ENCODE data around the gene RBM4.

DNA sequence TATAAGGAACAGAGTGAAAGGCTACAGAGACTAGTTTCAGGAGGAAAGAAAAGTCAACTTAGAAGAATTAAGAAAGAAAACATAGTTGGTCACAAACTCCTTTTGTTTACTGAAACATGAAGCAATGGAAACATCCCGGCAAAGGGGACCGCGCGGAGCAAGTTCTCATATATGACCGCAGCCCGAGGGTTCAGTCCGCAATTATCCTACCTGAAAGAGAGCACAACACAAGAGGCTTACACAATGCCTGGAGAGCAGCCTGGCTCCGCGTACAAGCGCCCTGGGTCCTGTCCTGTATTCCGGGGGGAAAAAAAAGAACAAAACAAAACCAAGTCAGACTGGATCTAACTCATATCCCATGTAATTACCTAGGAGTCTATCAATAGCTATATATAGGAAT is 26.9 kb downstream of the RBM4 start:
- TF ChIP-seq POLR2AphosphoS5 (IDR thresholded peaks at IDR 0.05; ENCODE audit: low read depth, low read length): no peak
- no peak for TF ChIP-seq TAF1 (IDR thresholded peaks at IDR 0.05; ENCODE audit: borderline replicate concordance, insufficient read depth, low read length)
- no peak for TF ChIP-seq FOXP2 (optimal IDR thresholded peaks at IDR 0.05; ENCODE audit: borderline replicate concordance, extremely low read depth, extremely low read length, insufficient read depth)
- TF ChIP-seq, protein P1, sequence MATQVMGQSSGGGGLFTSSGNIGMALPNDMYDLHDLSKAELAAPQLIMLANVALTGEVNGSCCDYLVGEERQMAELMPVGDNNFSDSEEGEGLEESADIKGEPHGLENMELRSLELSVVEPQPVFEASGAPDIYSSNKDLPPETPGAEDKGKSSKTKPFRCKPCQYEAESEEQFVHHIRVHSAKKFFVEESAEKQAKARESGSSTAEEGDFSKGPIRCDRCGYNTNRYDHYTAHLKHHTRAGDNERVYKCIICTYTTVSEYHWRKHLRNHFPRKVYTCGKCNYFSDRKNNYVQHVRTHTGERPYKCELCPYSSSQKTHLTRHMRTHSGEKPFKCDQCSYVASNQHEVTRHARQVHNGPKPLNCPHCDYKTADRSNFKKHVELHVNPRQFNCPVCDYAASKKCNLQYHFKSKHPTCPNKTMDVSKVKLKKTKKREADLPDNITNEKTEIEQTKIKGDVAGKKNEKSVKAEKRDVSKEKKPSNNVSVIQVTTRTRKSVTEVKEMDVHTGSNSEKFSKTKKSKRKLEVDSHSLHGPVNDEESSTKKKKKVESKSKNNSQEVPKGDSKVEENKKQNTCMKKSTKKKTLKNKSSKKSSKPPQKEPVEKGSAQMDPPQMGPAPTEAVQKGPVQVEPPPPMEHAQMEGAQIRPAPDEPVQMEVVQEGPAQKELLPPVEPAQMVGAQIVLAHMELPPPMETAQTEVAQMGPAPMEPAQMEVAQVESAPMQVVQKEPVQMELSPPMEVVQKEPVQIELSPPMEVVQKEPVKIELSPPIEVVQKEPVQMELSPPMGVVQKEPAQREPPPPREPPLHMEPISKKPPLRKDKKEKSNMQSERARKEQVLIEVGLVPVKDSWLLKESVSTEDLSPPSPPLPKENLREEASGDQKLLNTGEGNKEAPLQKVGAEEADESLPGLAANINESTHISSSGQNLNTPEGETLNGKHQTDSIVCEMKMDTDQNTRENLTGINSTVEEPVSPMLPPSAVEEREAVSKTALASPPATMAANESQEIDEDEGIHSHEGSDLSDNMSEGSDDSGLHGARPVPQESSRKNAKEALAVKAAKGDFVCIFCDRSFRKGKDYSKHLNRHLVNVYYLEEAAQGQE (IDR thresholded peaks at IDR 0.05; ENCODE audit: insufficient read depth in 1 of 2, low read depth in 2 of 2, low read length in 2 of 2): no peak

Measured in PFSK-1 (cell line).